Measurements from ENCODE around the gene SOX6.

DNA sequence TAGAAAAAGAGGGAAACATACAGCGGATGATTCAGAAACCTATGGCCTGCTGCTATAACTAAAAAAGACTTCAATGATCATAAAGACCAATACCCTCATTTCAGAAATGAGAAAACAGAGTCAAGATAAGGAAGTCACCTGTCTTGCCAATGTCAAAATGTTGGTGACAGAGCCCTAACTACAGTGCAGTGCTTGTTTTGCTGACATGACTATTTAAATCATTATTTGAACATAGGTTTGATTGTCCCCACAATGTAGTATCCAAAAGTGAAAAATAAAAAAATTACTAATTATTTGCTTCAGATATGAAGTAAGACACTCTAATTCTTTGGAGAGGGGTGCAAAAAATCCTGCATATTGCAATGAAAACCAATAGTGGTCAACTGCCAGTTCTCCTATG is 115.7 kb downstream of the SOX6 start:
- TF ChIP-seq, protein P1, sequence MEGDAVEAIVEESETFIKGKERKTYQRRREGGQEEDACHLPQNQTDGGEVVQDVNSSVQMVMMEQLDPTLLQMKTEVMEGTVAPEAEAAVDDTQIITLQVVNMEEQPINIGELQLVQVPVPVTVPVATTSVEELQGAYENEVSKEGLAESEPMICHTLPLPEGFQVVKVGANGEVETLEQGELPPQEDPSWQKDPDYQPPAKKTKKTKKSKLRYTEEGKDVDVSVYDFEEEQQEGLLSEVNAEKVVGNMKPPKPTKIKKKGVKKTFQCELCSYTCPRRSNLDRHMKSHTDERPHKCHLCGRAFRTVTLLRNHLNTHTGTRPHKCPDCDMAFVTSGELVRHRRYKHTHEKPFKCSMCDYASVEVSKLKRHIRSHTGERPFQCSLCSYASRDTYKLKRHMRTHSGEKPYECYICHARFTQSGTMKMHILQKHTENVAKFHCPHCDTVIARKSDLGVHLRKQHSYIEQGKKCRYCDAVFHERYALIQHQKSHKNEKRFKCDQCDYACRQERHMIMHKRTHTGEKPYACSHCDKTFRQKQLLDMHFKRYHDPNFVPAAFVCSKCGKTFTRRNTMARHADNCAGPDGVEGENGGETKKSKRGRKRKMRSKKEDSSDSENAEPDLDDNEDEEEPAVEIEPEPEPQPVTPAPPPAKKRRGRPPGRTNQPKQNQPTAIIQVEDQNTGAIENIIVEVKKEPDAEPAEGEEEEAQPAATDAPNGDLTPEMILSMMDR (conservative IDR thresholded peaks at IDR 0.05; ENCODE audit: low read length), result no peak
- no peak for TF ChIP-seq EZH2phosphoT487 (IDR thresholded peaks at IDR 0.05; ENCODE audit: borderline replicate concordance, low read depth, low read length)

Measured in OCI-LY7 (cell line).